SK-MEL-5 (cell line): ENCODE data around the gene SCYGR8. TPM values are rescaled to one million over a fixed set of nuclear protein-coding genes. Genes with fewer than 3 reads are reported as not detected.
"Not testable (repeated sequence)": the region's sequence is repeated elsewhere in the genome, so short reads cannot be mapped to it uniquely, and the experiment has no call there.

Experiments used
- DNase-seq: peaks from one replicate; pipeline ENCODE4 v3.0.0-alpha.2; 2016; ENCODE audit warnings: low read depth, low spot score
- in situ Hi-C: cut with HindIII; loops from 2 replicates; pipeline ENCODE4 v1.10.0; 2016; ENCODE audit warnings: low sequenced_read_pairs, high pct_unique_total_duplicates, low pct_unique_long_range_greater_than_20kb
- polyA plus RNA-seq, 2 experiments: library from polyadenylated mRNA; depleted of rRNA; stranded (reverse); fragments of >200 nt; gene quantifications; 2 replicates each; pipeline ENCODE4 v1.2.3, GENCODE V29; 2015
- total RNA-seq: library from RNA; depleted of rRNA; stranded (reverse); fragments of >200 nt; shearing (Covaris generic); gene quantifications from 2 replicates; pipeline ENCODE4 v1.2.3, GENCODE V29; 2014; rRNA removed

Gene SCYGR8
- not detected in 2 replicates for total RNA-seq
- not detected in 2 replicates for polyA plus RNA-seq (2015; cell fraction: cytosol; rRNA removed)
- not detected in 2 replicates for polyA plus RNA-seq (2015; cell fraction: nucleus; rRNA removed)

- DNase-seq = no peak
- in situ Hi-C loops = no loop called here
Measured at GRCh38 chr2:227745594-227745993, at the start of gene SCYGR8. Gene SCYGR8, plus strand, starts transcription at chr2:227745894. Its CDS starts 0 bp downstream, at chr2:227745894.

GRCh38 chr2:227696990-227697679, 48.6 kb upstream of the SCYGR8 start:
- DNase-seq = peak; percentile 19
- in situ Hi-C loops = no loop called here

GRCh38 chr2:227701556-227701955, 44.1 kb upstream of the SCYGR8 start:
- in situ Hi-C loops = no loop called here
- DNase-seq = no peak

GRCh38 chr2:227703280-227703732, 42.4 kb upstream of the SCYGR8 start:
- DNase-seq = peak; percentile 18
- in situ Hi-C loops = no loop called here

GRCh38 chr2:227703961-227704360, 41.7 kb upstream of the SCYGR8 start:
- in situ Hi-C loops = no loop called here
- DNase-seq = no peak

GRCh38 chr2:227706859-227707258, 38.8 kb upstream of the SCYGR8 start:
- no peak for DNase-seq
- in situ Hi-C loops = no loop called here

- in situ Hi-C loops = no loop called here
- no peak for DNase-seq
Measured at GRCh38 chr2:227707390-227707789, 38.3 kb upstream of the SCYGR8 start.

GRCh38 chr2:227710986-227711385, 34.7 kb upstream of the SCYGR8 start:
- no peak for DNase-seq
- in situ Hi-C loops = no loop called here

GRCh38 chr2:227713291-227713690, 32.4 kb upstream of the SCYGR8 start:
- in situ Hi-C loops = no loop called here
- DNase-seq = peak; percentile 4

- no peak for DNase-seq
- in situ Hi-C loops = no loop called here
Measured at GRCh38 chr2:227716501-227716900, 29.2 kb upstream of the SCYGR8 start.

GRCh38 chr2:227717687-227718567, 27.8 kb upstream of the SCYGR8 start, which contains the start of gene SLC19A3:
Gene SLC19A3, minus strand, starts transcription at chr2:227718028. Its CDS starts 15,710 bp downstream, at chr2:227702318.
- peak; percentile 64 for DNase-seq
- in situ Hi-C loops = no loop called here

GRCh38 chr2:227719641-227720040, 26.1 kb upstream of the SCYGR8 start:
- no peak for DNase-seq
- in situ Hi-C loops = no loop called here

GRCh38 chr2:227720680-227721079, 25.0 kb upstream of the SCYGR8 start:
- in situ Hi-C loops = no loop called here

GRCh38 chr2:227722821-227723220, 22.9 kb upstream of the SCYGR8 start:
- in situ Hi-C loops, DNase-seq: not testable (repeated sequence)

More at GRCh38 chr2:227720680-227721079, 25.0 kb upstream of the SCYGR8 start:
- no peak for DNase-seq

GRCh38 chr2:227724394-227725039, 21.2 kb upstream of the SCYGR8 start, which contains the start of gene SCYGR6:
Gene SCYGR6, minus strand, starts transcription at chr2:227724757. Its CDS starts 0 bp downstream, at chr2:227724757.
- in situ Hi-C loops = no loop called here
- no peak for DNase-seq

GRCh38 chr2:227728035-227728434, 17.7 kb upstream of the SCYGR8 start, which contains the start of gene SCYGR7:
Gene SCYGR7, plus strand, starts transcription at chr2:227728335. Its CDS starts 0 bp downstream, at chr2:227728335.
- no peak for DNase-seq
- in situ Hi-C loops = no loop called here

GRCh38 chr2:227739351-227739750, 6.3 kb upstream of the SCYGR8 start:
- in situ Hi-C loops = no loop called here
- DNase-seq = no peak

GRCh38 chr2:227740705-227741104, 5.0 kb upstream of the SCYGR8 start:
- in situ Hi-C loops = not testable (repeated sequence)

More at GRCh38 chr2:227740705-227741104, 5.0 kb upstream of the SCYGR8 start:
- peak; percentile 61 for DNase-seq
